GM04503 (cell line): Measurements from ENCODE around the gene DENND4C.
"Not testable (repeated sequence)": the region's sequence is repeated elsewhere in the genome, so short reads cannot be mapped to it uniquely, and the experiment has no call there.

Source experiments
- DNase-seq: peaks from one replicate; pipeline ENCODE4 v3.0.0-alpha.2; 2012; ENCODE audit warnings: low read depth

The DENND4C gene

GRCh38 chr9:19375538-19375937 is 145.0 kb downstream of the DENND4C start:
- peak; percentile 27 for DNase-seq

- no peak for DNase-seq
These were observed 146.4 kb downstream of the DENND4C start for GRCh38 chr9:19376931-19377330.

GRCh38 chr9:19378164-19378563 is 147.7 kb downstream of the DENND4C start:
- DNase-seq: no peak

GRCh38 chr9:19378647-19379046 is 148.2 kb downstream of the DENND4C start:
- no peak for DNase-seq

GRCh38 chr9:19379283-19379682 is 148.8 kb downstream of the DENND4C start:
- DNase-seq: no peak

GRCh38 chr9:19379697-19380046 is 149.2 kb downstream of the DENND4C start:
- no peak for DNase-seq

- no peak for DNase-seq
These were observed 150.3 kb downstream of the DENND4C start for GRCh38 chr9:19380826-19381075.

GRCh38 chr9:19381656-19382055 is 151.2 kb downstream of the DENND4C start:
- DNase-seq: no peak

GRCh38 chr9:19385212-19385611 is 154.7 kb downstream of the DENND4C start:
- not testable (repeated sequence) for DNase-seq

- DNase-seq: no peak
These were observed 155.5 kb downstream of the DENND4C start for GRCh38 chr9:19385786-19386501.

- DNase-seq: no peak
These were observed 156.1 kb downstream of the DENND4C start for GRCh38 chr9:19386502-19387044.

GRCh38 chr9:19387317-19387716 is 156.8 kb downstream of the DENND4C start:
- DNase-seq: no peak

GRCh38 chr9:19389539-19389938 is 159.0 kb downstream of the DENND4C start:
- not testable (repeated sequence) for DNase-seq

GRCh38 chr9:19397845-19398244 is 167.4 kb downstream of the DENND4C start:
- no peak for DNase-seq

GRCh38 chr9:19403231-19403630 is 172.7 kb downstream of the DENND4C start:
- DNase-seq: not testable (repeated sequence)

- DNase-seq: no peak
These were observed 174.0 kb downstream of the DENND4C start for GRCh38 chr9:19404283-19405075.

GRCh38 chr9:19405771-19406170 is 175.3 kb downstream of the DENND4C start:
- DNase-seq: no peak

- no peak for DNase-seq
These were observed 177.8 kb downstream of the DENND4C start for GRCh38 chr9:19408316-19408692.

- DNase-seq: no peak
These were observed 178.4 kb downstream of the DENND4C start, which contains the start of gene ACER2 for GRCh38 chr9:19408693-19409400. Gene ACER2 (plus strand): TSS chr9:19409009. CDS start chr9:19409085, 76 bp downstream.

GRCh38 chr9:19409401-19410194 is 179.1 kb downstream of the DENND4C start:
- no peak for DNase-seq

- DNase-seq: no peak
These were observed 179.7 kb downstream of the DENND4C start for GRCh38 chr9:19410195-19410503.

- DNase-seq: no peak
These were observed 180.1 kb downstream of the DENND4C start for GRCh38 chr9:19410594-19410993.
